C4-2B (cell line): ENCODE data around the gene AGAP5.

Experiments used
- ZFX ChIP-seq: fragments of 450-650 bp; IDR thresholded peaks from 2 replicates; pipeline ENCODE4 v1.6.1; 2017
- TF ChIP-seq, protein P1 (sequence below): fragments of 450-650 bp; conservative IDR thresholded peaks from 2 replicates; pipeline ENCODE4 v1.5.1; 2017; ENCODE audit warnings: mild to moderate bottlenecking

GRCh38 chr10:73732426-73732825 is 34.5 kb upstream of the AGAP5 start:
- TF ChIP-seq, protein P1, sequence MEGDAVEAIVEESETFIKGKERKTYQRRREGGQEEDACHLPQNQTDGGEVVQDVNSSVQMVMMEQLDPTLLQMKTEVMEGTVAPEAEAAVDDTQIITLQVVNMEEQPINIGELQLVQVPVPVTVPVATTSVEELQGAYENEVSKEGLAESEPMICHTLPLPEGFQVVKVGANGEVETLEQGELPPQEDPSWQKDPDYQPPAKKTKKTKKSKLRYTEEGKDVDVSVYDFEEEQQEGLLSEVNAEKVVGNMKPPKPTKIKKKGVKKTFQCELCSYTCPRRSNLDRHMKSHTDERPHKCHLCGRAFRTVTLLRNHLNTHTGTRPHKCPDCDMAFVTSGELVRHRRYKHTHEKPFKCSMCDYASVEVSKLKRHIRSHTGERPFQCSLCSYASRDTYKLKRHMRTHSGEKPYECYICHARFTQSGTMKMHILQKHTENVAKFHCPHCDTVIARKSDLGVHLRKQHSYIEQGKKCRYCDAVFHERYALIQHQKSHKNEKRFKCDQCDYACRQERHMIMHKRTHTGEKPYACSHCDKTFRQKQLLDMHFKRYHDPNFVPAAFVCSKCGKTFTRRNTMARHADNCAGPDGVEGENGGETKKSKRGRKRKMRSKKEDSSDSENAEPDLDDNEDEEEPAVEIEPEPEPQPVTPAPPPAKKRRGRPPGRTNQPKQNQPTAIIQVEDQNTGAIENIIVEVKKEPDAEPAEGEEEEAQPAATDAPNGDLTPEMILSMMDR = no peak
- no peak for TF ChIP-seq ZFX
